ENCODE measurements around the gene PLEKHA1.

- TF ChIP-seq SIN3A (IDR thresholded peaks at IDR 0.05; ENCODE audit: borderline replicate concordance, insufficient read depth, low read length) (no peak), POLR2AphosphoS5 (IDR thresholded peaks at IDR 0.05; ENCODE audit: low read depth, low read length) (no peak), TAF1 (IDR thresholded peaks at IDR 0.05; ENCODE audit: borderline replicate concordance, insufficient read depth, low read length) (no peak), REST (IDR thresholded peaks at IDR 0.05; ENCODE audit: insufficient read depth in 1 of 2, low read depth in 2 of 2, low read length in 2 of 2) (no peak), FOXP2 (optimal IDR thresholded peaks at IDR 0.05; ENCODE audit: borderline replicate concordance, extremely low read depth, extremely low read length, insufficient read depth) (no peak)
Measured at GRCh38 chr10:122458693-122459092, 84.2 kb downstream of the PLEKHA1 start.

Data from PFSK-1 (cell line).